Measurements from ENCODE around the gene AQP12B.
"Not testable (repeated sequence)": the region's sequence is repeated elsewhere in the genome, so short reads cannot be mapped to it uniquely, and the experiment has no call there.

AQP12B gene

DNA sequence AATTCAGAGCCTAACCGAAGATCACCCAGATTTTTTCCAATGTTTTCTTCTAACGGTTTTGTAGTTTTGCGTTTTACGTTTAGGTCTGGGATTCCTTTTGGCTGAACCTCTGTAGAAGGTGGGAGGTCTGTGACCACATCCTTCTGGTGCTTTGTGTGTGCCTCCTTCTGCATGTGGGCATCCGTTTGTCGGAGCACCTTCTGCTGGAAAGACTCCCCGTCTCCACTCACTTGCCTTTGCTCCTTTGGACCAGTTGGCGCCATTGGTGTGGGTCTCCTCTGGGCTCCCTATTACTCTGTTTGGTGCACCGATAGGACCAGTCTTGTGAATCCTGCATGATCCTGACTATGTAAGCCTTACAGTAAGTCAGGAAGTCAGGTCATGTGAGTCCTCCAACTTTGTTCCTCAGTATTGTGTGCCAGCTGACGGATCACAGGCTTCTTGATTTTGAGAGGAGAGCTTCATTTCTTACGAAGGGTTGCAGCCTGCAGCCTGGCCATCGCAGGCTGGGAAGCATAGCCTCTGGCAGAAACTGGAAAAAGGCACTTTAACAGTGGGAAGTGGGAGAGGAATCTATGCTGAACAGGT lies 22.6 kb upstream of the AQP12B start:
- no peak for TF ChIP-seq TAF1 (IDR thresholded peaks at IDR 0.05; ENCODE audit: borderline replicate concordance, low read depth, low read length)
- no peak for TF ChIP-seq POLR2AphosphoS5 (IDR thresholded peaks at IDR 0.05; ENCODE audit: low read depth, low read length)
- TF ChIP-seq POLR2A (IDR thresholded peaks at IDR 0.05; ENCODE audit: low read depth, low read length) = no peak
- DNase-seq (ENCODE audit: insufficient read length) (no peak), FAIRE-seq (no peak)

- DNase-seq (ENCODE audit: insufficient read length) (no peak), FAIRE-seq (no peak)
- TF ChIP-seq TAF1 (IDR thresholded peaks at IDR 0.05; ENCODE audit: borderline replicate concordance, low read depth, low read length) (no peak), POLR2AphosphoS5 (IDR thresholded peaks at IDR 0.05; ENCODE audit: low read depth, low read length) (no peak), POLR2A (IDR thresholded peaks at IDR 0.05; ENCODE audit: low read depth, low read length) (no peak)
Observed at GRCh38 chr2:240704651-240705050, 22.0 kb upstream of the AQP12B start.

DNA sequence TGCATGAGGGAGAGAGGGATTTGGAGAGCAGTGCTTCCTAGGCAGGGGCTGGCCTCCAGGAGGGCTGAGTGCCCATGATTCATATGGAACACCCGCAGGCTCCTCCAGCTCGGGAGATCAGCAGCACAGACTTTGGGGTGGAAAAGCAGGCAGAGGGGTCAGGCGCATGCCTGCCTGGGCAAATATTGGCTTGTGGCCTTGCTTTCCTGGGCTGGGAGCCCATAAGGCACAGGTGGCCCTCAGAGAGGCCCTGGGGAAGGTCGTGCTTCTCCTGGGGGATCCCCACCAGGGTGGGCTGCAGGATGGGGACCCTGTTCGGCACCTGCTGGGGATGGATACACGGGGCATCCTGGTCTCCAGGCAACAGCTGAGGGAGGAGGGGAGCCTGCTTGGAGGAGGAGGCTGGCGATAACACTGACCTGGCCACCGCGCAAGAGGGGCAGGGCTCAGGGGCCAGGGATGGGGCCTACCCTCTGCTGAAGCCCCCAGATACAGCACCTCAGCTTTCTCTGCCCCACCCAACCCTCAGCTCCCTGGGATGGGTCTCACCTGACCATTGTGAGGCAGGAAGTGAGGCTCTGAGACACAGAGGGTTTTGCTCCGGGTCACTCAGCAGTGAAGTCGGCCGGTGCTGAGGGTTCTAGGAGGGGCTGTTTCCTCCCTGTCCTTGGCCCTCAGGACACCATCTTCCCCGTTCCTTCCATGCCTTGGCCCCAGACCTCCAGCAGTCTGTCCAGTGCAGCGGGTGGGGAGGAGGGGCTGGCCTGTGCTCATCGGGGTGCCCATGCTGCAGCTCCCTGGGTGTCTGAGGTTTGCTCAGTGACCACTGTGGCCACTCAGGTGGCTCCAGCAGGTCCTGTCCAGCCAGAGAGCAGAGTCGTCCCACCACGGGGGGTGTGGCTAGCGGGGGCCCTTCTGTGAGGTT lies 21.0 kb upstream of the AQP12B start:
- DNase-seq (ENCODE audit: insufficient read length) = no peak
- FAIRE-seq = no peak
- TF ChIP-seq POLR2AphosphoS5 (IDR thresholded peaks at IDR 0.05; ENCODE audit: low read depth, low read length) (no peak), TAF1 (IDR thresholded peaks at IDR 0.05; ENCODE audit: borderline replicate concordance, low read depth, low read length) (no peak), POLR2A (IDR thresholded peaks at IDR 0.05; ENCODE audit: low read depth, low read length) (no peak)

GRCh38 chr2:240702640-240703011 lies 19.9 kb upstream of the AQP12B start:
- TF ChIP-seq TAF1 (IDR thresholded peaks at IDR 0.05; ENCODE audit: borderline replicate concordance, low read depth, low read length) (no peak), POLR2AphosphoS5 (IDR thresholded peaks at IDR 0.05; ENCODE audit: low read depth, low read length) (no peak)
- DNase-seq (ENCODE audit: insufficient read length) = no peak
- no peak for FAIRE-seq

GRCh38 chr2:240701736-240702639 lies 19.3 kb upstream of the AQP12B start:
- no peak for DNase-seq (ENCODE audit: insufficient read length)

DNA sequence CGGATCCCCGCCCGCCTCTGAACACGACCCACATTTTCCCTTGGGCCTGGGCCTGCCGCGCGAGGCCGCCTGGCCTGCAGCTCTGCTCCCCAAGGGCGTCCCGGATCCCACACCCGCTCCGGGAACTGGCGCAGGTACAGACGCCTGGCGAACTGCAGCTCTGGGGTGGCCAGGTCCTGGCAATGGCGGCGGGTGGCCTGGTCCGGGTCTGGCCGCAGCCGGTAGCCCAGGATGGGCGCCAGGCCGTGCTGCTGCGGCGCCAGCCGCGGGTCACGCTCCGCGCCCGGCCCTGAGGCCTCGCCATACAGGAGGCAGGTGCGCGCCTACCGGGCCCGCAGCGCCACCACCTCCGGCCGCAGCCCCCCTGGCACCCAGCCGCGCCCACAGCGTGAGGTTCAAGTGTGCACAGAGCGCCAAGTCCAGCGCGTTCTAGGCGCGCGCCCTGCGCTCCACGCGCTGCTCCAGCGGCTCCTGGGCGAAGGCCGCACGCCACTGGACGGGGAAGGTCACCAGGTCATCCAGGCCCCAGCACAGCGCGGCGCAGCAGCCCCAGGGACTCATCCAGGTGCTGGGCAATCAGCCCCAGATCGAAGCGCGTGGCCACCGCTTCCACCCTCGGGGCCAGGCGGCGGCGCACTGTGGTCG lies 18.5 kb upstream of the AQP12B start:
- DNase-seq (ENCODE audit: insufficient read length) (no peak), FAIRE-seq (no peak)
- no peak for TF ChIP-seq POLR2A (IDR thresholded peaks at IDR 0.05; ENCODE audit: low read depth, low read length)

More at GRCh38 chr2:240701736-240702639, 19.3 kb upstream of the AQP12B start:
- no peak for FAIRE-seq
- TF ChIP-seq POLR2AphosphoS5 (IDR thresholded peaks at IDR 0.05; ENCODE audit: low read depth, low read length) (no peak), TAF1 (IDR thresholded peaks at IDR 0.05; ENCODE audit: borderline replicate concordance, low read depth, low read length) (no peak), POLR2A (IDR thresholded peaks at IDR 0.05; ENCODE audit: low read depth, low read length) (no peak)

DNA sequence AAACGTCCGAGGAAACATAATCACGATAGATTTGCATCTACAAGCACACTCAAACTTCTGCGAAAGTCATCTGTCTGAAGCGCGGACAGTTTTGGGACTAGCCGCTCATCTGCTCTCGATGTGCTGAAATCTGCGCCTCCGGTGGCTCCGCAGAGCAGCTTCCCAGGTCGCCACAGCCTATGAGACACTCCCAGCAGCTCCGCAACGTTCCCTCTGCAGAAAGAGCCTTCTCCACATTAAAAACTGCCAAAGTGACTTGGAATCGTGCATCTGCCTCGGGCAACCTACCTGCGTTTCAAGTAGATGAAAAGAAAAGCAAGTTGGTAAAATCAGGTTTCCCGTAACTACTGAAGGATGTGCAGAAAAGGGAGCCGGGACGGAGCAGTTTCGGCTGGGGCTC lies 17.9 kb upstream of the AQP12B start:
- FAIRE-seq; DNase-seq (ENCODE audit: insufficient read length): not testable (repeated sequence)

GRCh38 chr2:240699835-240700234 lies 17.1 kb upstream of the AQP12B start:
- peak; percentile 74 for FAIRE-seq
- DNase-seq (ENCODE audit: insufficient read length) = not testable (repeated sequence)

DNA sequence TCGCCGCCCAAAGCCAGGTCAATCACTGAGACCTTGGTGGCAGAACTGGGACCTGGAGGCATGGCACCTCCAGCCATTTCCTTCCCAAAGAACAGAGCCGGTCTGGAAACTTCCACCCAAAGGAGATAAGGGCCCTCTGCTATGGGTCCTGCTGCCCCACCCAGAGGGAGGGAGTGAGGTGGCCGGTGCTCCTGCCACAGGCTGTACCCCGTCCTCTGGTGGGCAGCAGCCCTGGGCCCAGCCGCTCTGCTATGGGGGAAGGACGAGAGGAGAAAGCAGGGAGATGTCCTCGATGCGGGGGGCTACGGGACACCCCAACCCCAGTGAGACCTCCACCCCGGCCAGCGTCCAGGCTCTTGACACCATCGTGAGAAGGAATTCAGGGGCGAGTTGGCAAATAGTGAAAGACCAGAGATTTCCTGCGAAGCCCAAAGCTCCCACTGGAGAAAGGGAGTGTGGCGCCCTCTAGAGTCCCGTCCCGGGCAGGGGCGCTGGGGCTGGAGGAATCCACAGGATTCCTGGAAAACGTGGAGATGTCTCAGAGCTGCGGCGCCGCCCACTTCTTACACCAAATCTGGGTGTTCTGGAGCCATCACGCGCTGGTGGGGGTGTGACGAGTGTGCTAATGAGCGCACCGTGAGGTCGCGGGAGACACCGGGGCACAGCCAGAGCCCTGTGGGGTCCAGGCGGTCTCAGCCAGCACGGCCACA lies 16.3 kb upstream of the AQP12B start:
- FAIRE-seq; DNase-seq (ENCODE audit: insufficient read length): not testable (repeated sequence)

- FAIRE-seq = peak; percentile 27
- DNase-seq (ENCODE audit: insufficient read length) = not testable (repeated sequence)
Observed at GRCh38 chr2:240696469-240696868, 13.8 kb upstream of the AQP12B start.

DNA sequence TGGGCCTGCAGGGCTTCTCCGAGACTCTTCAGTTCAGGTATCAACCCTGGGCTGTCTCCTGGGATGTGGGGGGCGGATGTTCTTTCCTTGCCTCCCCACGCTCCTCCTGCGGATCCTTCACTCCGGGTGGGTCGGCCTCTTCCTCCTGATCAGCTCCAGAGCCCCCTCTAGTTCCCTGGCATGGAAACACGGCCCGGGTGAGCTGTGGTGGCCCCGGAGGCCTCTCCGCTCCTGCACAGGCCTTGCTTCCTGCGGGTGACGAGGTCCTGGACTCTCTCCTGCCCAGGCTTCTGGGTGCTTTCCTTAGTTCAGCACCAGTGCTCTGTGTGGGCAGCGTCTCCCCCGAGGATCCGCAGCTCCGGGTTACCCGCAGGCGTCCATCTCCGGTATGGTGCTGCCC lies 12.9 kb upstream of the AQP12B start:
- DNase-seq (ENCODE audit: insufficient read length); FAIRE-seq: not testable (repeated sequence)

GRCh38 chr2:240694304-240694703 lies 11.6 kb upstream of the AQP12B start:
- DNase-seq (ENCODE audit: insufficient read length); FAIRE-seq: not testable (repeated sequence)

GRCh38 chr2:240692583-240693561 lies 10.2 kb upstream of the AQP12B start:
- not testable (repeated sequence) for FAIRE-seq; DNase-seq (ENCODE audit: insufficient read length)

DNA sequence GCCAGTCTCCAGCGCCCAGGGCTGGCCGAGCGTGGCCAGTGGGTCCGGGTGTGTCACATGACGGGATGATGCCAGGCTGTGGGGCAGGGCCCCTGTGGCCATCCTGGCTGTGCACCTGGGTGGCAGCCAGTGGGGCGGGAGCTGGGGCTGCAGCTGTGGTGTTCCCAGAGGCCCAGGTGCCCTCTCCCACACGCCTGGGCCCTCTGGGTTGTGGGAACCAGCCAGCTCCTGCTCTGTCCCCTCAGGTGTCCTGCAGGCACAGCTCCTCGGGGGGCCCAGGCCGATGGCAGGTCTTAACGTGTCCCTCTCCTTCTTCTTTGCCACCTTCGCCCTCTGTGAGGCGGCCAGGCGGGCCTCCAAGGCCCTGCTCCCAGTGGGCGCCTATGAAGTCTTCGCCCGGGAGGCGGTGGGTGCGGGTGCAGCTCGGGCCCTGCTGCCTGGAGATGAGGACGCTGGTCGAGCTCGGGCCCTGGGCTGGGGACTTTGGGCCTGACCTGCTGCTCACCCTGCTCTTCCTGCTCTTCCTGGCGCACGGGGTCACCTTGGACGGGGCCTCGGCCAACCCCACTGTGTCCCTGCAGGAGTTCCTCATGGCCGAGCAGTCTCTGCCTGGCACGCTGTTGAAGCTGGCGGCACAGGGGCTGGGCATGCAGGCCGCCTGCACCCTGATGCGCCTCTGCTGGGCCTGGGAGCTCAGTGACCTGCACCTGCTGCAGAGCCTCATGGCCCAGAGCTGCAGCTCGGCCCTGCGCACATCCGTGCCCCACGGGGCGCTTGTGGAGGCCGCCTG lies 9.1 kb upstream of the AQP12B start, which contains the start of gene AQP12A:
Gene AQP12A, plus strand, starts transcription at position 236 of the 790 bp plus-strand sequence. Its CDS starts 48 bp downstream, at position 284.
- not testable (repeated sequence) for FAIRE-seq; DNase-seq (ENCODE audit: insufficient read length)

DNA sequence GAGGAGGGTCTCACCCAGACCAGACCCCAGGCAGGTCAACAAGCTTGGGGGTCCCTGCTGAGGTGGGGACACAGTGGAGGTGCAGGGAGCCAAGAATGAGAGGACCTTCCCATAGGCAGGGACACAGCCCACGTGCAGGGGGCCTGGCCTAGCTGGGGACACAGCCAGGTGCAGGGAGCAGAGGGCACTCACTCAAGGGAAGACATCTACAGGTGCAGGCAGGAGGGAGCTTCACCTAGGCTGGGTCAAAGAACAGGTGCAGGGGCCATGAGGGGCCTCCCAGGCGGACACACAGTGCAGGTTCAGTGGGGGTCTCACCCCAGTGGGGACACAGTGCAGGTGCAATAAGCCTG lies 8.4 kb upstream of the AQP12B start:
- not testable (repeated sequence) for DNase-seq (ENCODE audit: insufficient read length); FAIRE-seq
